NCI-H226 (cell line): ENCODE results near the gene RPS6KB2.

Experiments
- DNase-seq: peaks from one replicate; pipeline ENCODE4 v3.0.0-alpha.2; 2015

The RPS6KB2 gene

DNA sequence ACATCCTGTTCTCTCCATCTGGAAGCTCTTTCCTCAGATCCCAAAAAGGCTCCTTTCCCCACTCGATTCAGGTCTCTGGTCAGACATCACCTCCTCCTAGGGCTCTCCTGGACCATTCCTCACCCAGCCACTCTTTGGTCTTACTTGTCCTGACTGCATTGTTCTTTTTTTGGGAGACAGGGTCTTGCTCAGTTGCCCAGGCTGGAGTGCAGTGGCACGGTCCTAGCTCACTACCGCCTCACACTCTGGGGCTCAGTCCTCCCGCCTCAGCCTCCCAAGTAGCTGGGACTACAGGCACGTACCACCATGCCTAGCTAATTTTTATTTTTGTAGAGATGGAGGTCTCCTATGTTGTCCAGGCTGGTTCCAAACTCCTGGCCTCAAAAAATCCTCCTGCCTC is 17.2 kb downstream of the RPS6KB2 start:
- DNase-seq: no peak

DNA sequence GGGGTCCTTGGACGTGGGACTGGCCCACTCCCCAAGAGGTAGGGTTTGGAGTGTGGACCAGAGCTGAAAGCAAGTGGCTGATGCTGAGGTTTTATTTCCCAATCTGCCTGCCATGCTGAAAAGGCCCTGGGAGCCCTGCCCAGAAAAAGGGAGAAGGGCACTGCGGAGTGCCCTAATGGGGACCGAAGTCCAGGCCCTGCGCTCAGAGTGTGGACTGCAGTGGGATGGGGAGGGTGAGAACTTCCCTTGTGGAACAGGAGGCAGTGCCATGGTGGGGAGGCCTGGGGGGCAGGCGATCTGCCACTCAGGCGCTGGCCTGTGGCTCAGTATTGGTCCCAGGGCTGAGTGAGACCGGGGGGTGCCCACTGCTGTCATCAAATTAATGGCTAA is 19.9 kb downstream of the RPS6KB2 start:
- DNase-seq: no peak

- DNase-seq: no peak
Observed at GRCh38 chr11:67449116-67449844, 21.0 kb downstream of the RPS6KB2 start.

DNA sequence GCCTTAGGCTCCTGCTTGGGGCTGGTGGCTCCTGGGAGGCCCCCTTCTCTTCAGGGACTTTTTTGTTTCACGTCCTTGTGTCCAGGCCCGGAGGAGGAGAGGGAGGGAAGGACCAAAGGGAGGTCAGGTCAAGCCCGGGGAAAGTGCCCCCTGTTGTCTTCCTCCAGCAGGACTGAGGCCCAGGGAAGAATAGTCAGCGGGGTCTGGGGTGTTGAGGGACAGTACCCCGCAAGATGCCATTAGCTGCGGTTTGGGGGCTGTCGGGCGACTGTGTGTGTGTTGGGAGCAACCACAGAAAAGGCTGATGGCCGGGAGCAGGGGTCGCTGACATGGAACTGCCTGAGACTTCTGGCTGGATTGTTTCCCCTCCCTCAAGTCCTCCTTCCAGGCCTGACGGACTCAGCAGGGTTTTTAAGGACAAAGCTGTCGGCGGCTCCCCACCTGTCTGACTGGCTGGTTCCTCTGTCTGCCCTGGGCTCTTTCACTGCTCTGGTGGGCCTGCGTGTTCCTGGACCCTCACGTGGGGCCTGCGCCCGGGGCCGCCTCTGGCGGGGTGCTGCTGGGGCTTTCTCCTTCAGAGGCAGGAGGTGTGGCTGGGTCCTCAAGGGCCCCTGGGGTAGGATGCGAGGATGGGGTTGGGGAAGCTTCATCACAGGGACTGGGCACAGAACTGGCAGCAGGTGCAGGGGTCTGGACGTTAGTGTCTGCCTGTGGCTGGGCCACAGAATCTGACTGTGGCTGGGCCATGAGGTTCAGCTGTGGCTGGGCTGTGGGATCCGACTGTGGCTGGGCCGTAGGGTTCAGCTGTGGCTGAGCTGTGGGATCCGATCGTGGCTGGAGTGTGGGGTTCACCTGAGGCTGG is 22.7 kb downstream of the RPS6KB2 start:
- no peak for DNase-seq

- DNase-seq: no peak
Observed at GRCh38 chr11:67451658-67451976, 23.3 kb downstream of the RPS6KB2 start.

DNA sequence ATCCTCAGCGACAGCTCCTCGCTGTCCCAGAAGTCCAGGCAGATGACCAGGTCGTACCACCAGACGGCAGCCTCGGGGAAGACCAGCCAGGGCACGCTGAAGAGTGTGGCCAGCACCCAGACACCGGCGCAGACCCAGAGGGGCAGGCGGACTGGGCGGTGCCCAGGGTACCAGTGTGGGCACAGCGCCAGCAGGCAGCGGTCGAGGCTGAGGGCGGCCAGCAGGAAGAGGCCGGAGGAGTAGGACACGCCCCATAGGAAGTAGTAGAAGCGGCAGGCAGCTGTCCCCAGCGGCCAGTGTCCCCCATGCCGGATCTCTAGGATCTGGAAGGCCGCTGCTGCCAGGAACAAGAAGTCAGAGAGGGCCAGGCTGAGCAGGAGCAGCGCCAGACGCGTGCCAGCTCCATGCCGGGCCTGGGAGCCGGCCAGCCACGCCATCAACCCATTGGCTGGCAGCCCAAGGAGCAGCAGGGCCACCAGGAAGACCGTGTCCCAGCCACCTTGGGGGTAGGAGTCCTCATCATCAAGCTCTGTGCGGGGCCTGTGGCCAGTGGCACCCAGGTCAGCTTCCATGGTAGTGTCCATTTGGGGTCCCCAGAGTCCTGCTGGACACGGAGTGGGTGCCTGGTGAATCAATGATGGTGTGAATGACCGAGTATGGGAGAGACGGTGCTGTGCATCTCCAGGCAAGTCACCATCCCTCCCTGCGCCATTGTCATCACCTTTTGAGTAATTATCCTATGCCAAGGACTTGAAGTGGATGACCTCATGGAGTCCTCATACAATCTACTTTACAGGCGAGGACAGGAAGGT is 24.1 kb downstream of the RPS6KB2 start, which contains the start of gene GPR152:
TSS of gene GPR152 (minus strand) at position 589 of the 812 bp plus-strand sequence. CDS start at position 584, 5 bp downstream.
- DNase-seq: no peak

GRCh38 chr11:67453816-67454732 is 25.8 kb downstream of the RPS6KB2 start:
- DNase-seq: no peak

GRCh38 chr11:67455054-67455453 is 26.8 kb downstream of the RPS6KB2 start, which contains the start of gene CABP4:
Gene CABP4 (plus strand): TSS chr11:67455354. CDS start chr11:67455424, 70 bp downstream.
- no peak for DNase-seq

DNA sequence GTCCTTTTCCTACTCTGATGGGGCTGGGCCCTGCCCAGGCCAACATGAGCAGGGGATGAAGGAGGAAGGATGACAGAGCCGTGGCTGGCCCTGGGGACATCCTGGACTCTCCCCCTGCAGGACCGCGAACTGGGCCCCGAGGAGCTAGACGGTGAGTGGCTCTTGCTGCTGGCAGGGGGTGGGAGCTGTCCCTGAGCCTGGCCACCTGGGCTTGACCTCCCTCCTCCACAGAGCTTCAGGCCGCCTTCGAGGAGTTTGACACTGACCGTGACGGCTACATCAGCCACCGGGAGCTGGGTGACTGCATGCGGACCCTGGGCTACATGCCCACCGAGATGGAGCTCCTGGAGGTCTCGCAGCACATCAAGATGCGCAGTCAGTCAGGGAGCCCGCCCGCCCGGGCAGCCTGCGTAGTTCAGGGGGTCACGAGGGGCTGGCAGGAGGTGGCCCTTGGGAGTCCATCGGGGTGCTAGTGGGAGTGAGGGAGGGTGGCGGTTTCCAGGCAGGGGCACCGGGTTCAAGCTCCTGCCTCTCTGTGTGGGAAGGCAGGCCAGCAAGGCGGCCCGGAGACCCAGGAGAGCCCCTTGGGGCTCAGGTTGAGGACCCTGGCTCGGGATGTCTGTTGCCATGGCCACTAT is 27.9 kb downstream of the RPS6KB2 start:
- DNase-seq: no peak

GRCh38 chr11:67457453-67457852 is 29.2 kb downstream of the RPS6KB2 start:
- DNase-seq: no peak

DNA sequence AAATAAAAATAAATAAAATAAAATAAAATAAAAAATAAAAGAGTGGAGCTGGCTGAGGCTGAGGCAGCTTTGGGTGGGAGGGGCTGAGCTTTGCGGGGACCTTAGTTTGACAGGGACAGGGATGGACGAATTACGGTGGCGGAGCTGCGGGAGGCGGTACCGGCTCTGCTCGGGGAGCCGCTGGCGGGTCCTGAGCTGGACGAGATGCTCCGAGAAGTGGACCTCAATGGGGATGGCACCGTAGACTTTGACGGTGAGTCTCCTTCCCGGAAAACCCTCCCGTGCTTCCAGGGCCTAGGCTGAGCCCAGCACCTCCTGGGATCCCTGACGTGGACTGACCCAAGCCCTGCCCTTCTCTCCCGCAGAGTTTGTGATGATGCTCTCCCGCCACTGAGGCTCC is 30.0 kb downstream of the RPS6KB2 start:
- no peak for DNase-seq

DNA sequence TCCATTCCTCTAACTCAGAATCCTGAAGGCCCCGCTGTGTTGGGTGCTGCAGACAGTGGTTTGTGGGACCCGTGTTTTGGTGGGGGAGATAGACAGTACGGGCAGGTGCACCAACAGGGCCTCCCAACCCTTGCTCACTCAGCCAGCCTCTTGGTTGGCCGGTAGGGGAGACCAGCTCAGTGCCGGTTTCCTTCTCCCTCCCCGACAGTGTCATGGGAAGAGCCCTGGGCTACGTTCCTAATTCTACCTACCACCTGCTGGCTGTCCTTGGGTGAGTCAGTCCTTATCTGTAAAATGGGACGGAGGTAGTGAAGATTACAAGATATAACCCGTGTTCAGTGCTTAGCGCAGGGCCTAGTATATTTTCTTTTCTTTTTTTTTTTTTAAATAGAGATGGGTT is 34.9 kb downstream of the RPS6KB2 start:
- DNase-seq: no peak

DNA sequence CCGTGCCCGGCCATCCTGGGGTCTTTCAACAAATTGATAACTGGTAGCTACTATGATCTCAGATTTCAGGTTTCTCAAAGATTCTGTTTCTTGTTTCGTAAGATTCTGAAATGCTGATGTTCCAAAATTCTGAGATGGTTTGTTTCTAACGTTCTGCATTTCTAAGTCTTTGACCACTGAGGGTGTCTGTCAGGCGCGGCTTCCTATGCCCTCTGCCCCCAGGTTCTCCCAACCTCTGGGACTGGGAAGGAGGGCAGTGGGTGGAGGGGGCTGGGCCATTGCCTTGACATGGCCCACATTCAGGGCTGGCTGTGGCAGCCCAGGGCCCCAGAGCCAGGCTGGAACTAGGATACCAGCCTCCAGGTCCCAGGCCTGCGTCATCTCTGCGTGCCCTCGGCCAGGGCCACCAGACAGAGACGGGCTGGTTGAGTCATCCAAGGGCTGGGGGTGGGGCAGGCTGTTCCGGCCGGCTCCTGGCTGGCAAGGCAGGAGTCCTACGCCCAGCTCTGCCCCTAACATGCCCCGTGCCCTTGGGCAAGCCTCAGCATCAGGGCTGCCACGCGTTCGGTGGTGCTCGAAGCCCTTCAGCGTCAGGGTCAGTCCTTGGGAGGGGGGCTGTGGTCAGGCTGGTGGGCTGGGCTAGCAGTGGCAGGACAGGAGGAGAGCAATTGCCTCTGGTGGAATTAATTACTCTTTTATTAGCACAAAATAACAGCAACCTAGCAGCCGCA is 35.6 kb downstream of the RPS6KB2 start:
- DNase-seq: no peak

DNA sequence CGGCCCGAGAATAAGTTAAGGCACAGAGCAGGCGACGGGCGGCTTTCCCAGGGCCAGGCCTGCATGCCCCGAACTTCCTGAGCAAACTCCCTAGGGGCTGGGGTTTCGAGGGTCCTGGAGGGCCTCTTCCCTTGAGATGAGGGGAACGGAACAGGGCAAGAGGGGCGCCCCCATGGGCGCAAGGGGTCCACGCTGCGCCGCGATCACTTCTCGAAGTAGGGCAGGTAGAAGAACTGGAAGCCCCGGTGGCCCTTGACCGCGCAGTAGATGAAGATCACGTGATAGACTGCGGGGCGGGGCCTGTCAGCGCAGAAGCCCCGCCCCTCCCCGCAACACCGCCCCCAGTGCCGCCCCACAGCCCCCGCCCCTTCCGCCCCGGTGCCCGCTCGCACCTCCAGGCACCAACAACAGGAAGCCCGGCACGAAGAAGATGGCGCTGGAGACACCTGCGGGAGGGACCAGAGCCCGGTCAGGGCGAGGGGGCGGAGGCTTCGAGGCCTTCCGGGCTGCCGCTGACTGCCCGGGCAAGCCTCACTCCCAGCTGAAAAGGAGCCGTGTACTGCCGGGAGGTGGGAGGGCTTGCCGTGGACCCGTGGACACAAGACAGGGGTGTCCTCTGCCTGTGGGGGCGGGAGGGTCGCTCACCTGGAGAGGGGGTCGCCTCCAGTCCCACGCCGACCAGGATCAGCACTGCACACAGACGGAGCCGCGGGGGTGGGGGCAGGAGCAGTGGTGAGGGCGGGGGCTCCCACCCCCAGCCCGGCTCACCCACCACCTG is 36.3 kb downstream of the RPS6KB2 start:
- DNase-seq: peak; percentile 89

GRCh38 chr11:67465189-67465510 is 36.9 kb downstream of the RPS6KB2 start:
- DNase-seq: peak; percentile 27

- peak; percentile 62 for DNase-seq
Observed at GRCh38 chr11:67465530-67465929, 37.2 kb downstream of the RPS6KB2 start.

DNA sequence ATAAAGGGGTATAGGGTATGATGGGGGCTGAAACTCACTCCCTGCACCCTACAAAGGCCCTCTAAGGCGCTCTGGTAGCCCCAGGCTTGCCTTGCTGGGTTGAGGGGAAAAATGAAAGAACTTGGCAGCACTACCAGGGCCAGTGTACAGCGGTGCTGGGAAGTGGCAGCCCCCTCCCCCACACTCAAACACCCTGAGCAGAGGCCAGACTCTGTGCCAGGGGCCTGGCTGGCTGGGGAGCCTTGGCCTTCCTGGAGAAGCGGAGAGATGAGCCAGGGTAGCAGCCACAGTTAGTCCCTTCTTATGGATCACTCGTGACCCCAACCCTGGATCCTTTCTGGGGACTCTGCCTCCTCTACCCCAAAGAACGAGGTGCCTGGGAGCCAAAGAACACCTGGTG is 38.1 kb downstream of the RPS6KB2 start:
- DNase-seq: no peak

- no peak for DNase-seq
Observed at GRCh38 chr11:67466962-67467771, 38.9 kb downstream of the RPS6KB2 start.

GRCh38 chr11:67468056-67468455 is 39.8 kb downstream of the RPS6KB2 start:
- DNase-seq: no peak

DNA sequence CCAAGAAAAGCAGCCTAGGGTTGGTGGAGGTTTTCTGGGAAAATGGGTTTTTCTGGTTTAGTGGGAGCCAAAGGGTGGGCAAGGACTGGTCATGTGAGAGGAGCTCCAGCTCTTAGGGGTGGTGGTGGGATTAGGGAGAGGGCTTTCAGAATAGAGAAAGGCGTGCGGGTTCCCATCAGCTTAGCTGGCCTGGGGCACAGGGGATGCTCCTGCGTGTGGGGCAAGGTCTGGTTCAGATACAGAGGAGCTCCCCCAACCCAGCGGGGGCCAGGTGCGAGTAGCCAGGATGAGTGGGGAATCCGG is 40.1 kb downstream of the RPS6KB2 start:
- no peak for DNase-seq
